ENCODE data around the gene VSIG8.

Gene VSIG8

DNA sequence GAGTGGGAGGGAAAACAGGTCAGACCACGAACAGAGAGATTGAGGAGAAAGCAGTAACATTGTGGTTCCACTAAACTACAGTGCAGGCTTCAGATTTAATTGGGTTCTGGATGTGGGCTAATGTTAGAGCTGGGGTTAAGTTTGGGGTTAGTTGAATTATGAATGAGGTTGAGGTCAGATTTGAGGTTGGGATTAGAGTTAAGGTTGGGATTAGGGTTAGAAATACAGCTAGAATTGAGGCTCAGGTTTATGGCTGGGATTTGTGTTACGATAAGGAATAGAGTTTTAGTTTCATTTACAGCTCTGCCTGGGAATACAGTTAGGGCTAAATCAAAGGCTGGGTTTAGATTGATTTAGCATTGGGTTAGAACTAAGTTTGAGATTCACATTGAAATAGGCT is 1.8 kb upstream of the VSIG8 start:
- H3K36me3 ChIP-seq (ENCODE audit: control insufficient read depth in 1 of 2, insufficient read depth in 2 of 2, low read depth in 1 of 2, low read length in 2 of 2) = peaks cover 0 to 10% of the 10 kb centered on the region in 2 experiments
- H3K23ac ChIP-seq (ENCODE audit: low read length in 2 of 2) = no peak overlapping the region
- no peak for DNase-seq
- no peak overlapping the region for H3K27ac ChIP-seq (ENCODE audit: low read length, poor library complexity, severe bottlenecking)
- no peak overlapping the region for H4K8ac ChIP-seq (ENCODE audit: low read length)
- H3K9me3 ChIP-seq (ENCODE audit: control insufficient read depth, low read length) = no peaks in the 10 kb centered on the region
- H3K79me1 ChIP-seq (replicated peaks; ENCODE audit: low read length, poor library complexity, severe bottlenecking) = no peaks in the 10 kb centered on the region
- no peak overlapping the region for H3K4me2 ChIP-seq (ENCODE audit: low read length, poor library complexity, severe bottlenecking)
- H2BK5ac ChIP-seq (ENCODE audit: low read depth, low read length, poor library complexity, severe bottlenecking) = no peak overlapping the region
- no peak overlapping the region for H3K4me3 ChIP-seq (ENCODE audit: insufficient read depth in 1 of 2, low read depth in 1 of 2, low read length in 2 of 2)
- H2BK120ac ChIP-seq (ENCODE audit: low read depth, low read length) = no peak overlapping the region
- 94% methylated on average over 2 of the region's 2 CpGs for WGBS
- H3K18ac ChIP-seq (ENCODE audit: low read depth in 1 of 2, low read length in 2 of 2) = no peak overlapping the region
- H2BK15ac ChIP-seq (ENCODE audit: low read depth, poor library complexity, severe bottlenecking) = no peak overlapping the region
- no peak overlapping the region for H4K91ac ChIP-seq (ENCODE audit: low read length)
- H3K27me3 ChIP-seq (ENCODE audit: control insufficient read depth in 1 of 2, insufficient read depth in 1 of 2, low read length in 2 of 2) = no peaks in the 10 kb centered on the region
- H3K9ac ChIP-seq (ENCODE audit: low read length) = no peak overlapping the region
- no peak overlapping the region for H3K14ac ChIP-seq (ENCODE audit: low read length in 2 of 2)
- H2AFZ ChIP-seq (ENCODE audit: low read depth, low read length) = no peak overlapping the region
- H2BK12ac ChIP-seq (ENCODE audit: low read length in 2 of 2) = no peak overlapping the region
- peaks cover 25% of the 10 kb centered on the region for H3K4me1 ChIP-seq (ENCODE audit: control insufficient read depth, insufficient read depth, low read depth, low read length)
- no peak overlapping the region for H3K4ac ChIP-seq (ENCODE audit: low read depth in 1 of 2, low read length in 2 of 2)
- H2AK5ac ChIP-seq (ENCODE audit: low read length, severe bottlenecking) = no peak overlapping the region

DNA sequence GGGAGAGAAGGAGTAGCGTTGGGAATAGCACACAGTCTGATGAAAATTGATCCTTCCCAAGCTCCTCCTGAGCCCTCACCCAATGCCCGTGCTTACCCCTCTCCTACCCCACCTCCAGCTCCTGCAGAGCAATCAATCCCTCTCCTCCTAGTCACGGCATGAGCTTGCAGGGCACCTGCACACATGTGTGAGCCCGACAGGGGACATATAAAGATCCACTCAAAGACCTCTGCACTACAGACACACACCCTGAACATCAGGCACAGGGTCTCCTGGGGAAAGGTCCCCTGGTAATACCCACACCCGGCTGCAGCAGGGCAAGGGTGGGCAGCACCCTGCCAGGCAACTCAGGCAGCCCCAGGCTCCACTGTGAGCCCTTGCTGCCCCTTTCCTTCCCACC is 426 bp downstream of the VSIG8 start:
- Histone ChIP-seq H3K36me3 (ENCODE audit: control insufficient read depth in 1 of 2, insufficient read depth in 2 of 2, low read depth in 1 of 2, low read length in 2 of 2) (peaks cover 0 to 10% of the 10 kb centered on the region in 2 experiments), H2AK5ac (ENCODE audit: low read length, severe bottlenecking) (no peak overlapping the region), H3K4ac (ENCODE audit: low read depth in 1 of 2, low read length in 2 of 2) (no peak overlapping the region), H3K9ac (ENCODE audit: low read length) (no peak overlapping the region), H3K27ac (ENCODE audit: low read length, poor library complexity, severe bottlenecking) (no peak overlapping the region), H4K8ac (ENCODE audit: low read length) (no peak overlapping the region), H3K79me1 (replicated peaks; ENCODE audit: low read length, poor library complexity, severe bottlenecking) (no peaks in the 10 kb centered on the region), H3K14ac (ENCODE audit: low read length in 2 of 2) (no peak overlapping the region), H3K23ac (ENCODE audit: low read length in 2 of 2) (no peak overlapping the region), H2AFZ (ENCODE audit: low read depth, low read length) (no peak overlapping the region), H2BK5ac (ENCODE audit: low read depth, low read length, poor library complexity, severe bottlenecking) (no peak overlapping the region), H3K18ac (ENCODE audit: low read depth in 1 of 2, low read length in 2 of 2) (no peak overlapping the region), H3K4me3 (ENCODE audit: insufficient read depth in 1 of 2, low read depth in 1 of 2, low read length in 2 of 2) (no peak overlapping the region), H3K4me1 (ENCODE audit: control insufficient read depth, insufficient read depth, low read depth, low read length) (peaks cover 10% of the 10 kb centered on the region), H3K4me2 (ENCODE audit: low read length, poor library complexity, severe bottlenecking) (no peak overlapping the region), H3K27me3 (ENCODE audit: control insufficient read depth in 1 of 2, insufficient read depth in 1 of 2, low read length in 2 of 2) (no peaks in the 10 kb centered on the region), H2BK120ac (ENCODE audit: low read depth, low read length) (no peak overlapping the region), H3K9me3 (ENCODE audit: control insufficient read depth, low read length) (no peaks in the 10 kb centered on the region), H2BK12ac (ENCODE audit: low read length in 2 of 2) (no peak overlapping the region), H4K91ac (ENCODE audit: low read length) (no peak overlapping the region), H2BK15ac (ENCODE audit: low read depth, poor library complexity, severe bottlenecking) (no peak overlapping the region)
- no peak for DNase-seq
- 92% methylated on average over 5 of the region's 5 CpGs for WGBS

DNA sequence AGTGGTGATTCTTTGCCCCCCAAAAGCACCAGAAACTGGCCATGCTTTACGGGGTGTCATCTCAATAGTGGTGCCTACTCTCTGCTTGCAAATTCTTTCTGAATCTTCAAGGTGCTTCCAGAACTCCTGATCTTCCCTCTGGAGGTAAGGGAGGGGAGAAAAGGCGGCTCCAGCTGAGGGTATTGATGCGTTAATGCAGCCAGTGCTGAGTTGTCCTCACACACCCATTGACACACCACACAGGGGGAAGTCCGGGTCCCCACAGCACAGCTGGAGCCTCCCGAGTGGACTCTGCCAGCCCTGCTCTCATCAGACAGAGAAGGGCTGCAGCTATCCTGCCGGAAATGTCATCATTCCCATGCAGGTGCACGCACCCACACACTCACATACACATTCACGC is 1.2 kb downstream of the VSIG8 start:
- no peaks in the 10 kb centered on the region for H3K27me3 ChIP-seq (ENCODE audit: control insufficient read depth in 1 of 2, insufficient read depth in 1 of 2, low read length in 2 of 2)
- H3K4me2 ChIP-seq (ENCODE audit: low read length, poor library complexity, severe bottlenecking) = no peak overlapping the region
- no peak overlapping the region for H4K8ac ChIP-seq (ENCODE audit: low read length)
- H2BK120ac ChIP-seq (ENCODE audit: low read depth, low read length) = no peak overlapping the region
- no peak overlapping the region for H2BK15ac ChIP-seq (ENCODE audit: low read depth, poor library complexity, severe bottlenecking)
- no peaks in the 10 kb centered on the region for H3K9me3 ChIP-seq (ENCODE audit: control insufficient read depth, low read length)
- H3K4me1 ChIP-seq (ENCODE audit: control insufficient read depth, insufficient read depth, low read depth, low read length) = peaks cover 12% of the 10 kb centered on the region
- H3K14ac ChIP-seq (ENCODE audit: low read length in 2 of 2) = no peak overlapping the region
- H3K36me3 ChIP-seq (ENCODE audit: control insufficient read depth in 1 of 2, insufficient read depth in 2 of 2, low read depth in 1 of 2, low read length in 2 of 2) = peaks cover 0 to 10% of the 10 kb centered on the region in 2 experiments
- no peak overlapping the region for H2BK12ac ChIP-seq (ENCODE audit: low read length in 2 of 2)
- H2BK5ac ChIP-seq (ENCODE audit: low read depth, low read length, poor library complexity, severe bottlenecking) = no peak overlapping the region
- 74% methylated on average over 7 of the region's 8 CpGs for WGBS
- DNase-seq = no peak
- no peak overlapping the region for H2AK5ac ChIP-seq (ENCODE audit: low read length, severe bottlenecking)
- H2AFZ ChIP-seq (ENCODE audit: low read depth, low read length) = no peak overlapping the region
- no peak overlapping the region for H4K91ac ChIP-seq (ENCODE audit: low read length)
- no peak overlapping the region for H3K27ac ChIP-seq (ENCODE audit: low read length, poor library complexity, severe bottlenecking)
- no peak overlapping the region for H3K18ac ChIP-seq (ENCODE audit: low read depth in 1 of 2, low read length in 2 of 2)
- no peak overlapping the region for H3K9ac ChIP-seq (ENCODE audit: low read length)
- no peak overlapping the region for H3K4me3 ChIP-seq (ENCODE audit: insufficient read depth in 1 of 2, low read depth in 1 of 2, low read length in 2 of 2)
- H3K79me1 ChIP-seq (replicated peaks; ENCODE audit: low read length, poor library complexity, severe bottlenecking) = no peaks in the 10 kb centered on the region
- no peak overlapping the region for H3K23ac ChIP-seq (ENCODE audit: low read length in 2 of 2)
- H3K4ac ChIP-seq (ENCODE audit: low read depth in 1 of 2, low read length in 2 of 2) = no peak overlapping the region

- H3K18ac ChIP-seq (ENCODE audit: low read depth in 1 of 2, low read length in 2 of 2) = no peak overlapping the region
- 50% methylated on average over 3 of the region's 3 CpGs for WGBS
These were observed 2.0 kb downstream of the VSIG8 start for GRCh38 chr1:159860456-159860855.

More at GRCh38 chr1:159860456-159860855, 2.0 kb downstream of the VSIG8 start:
- Histone ChIP-seq H2BK15ac (ENCODE audit: low read depth, poor library complexity, severe bottlenecking) (no peak overlapping the region), H3K9me3 (ENCODE audit: control insufficient read depth, low read length) (no peaks in the 10 kb centered on the region), H3K4ac (ENCODE audit: low read depth in 1 of 2, low read length in 2 of 2) (no peak overlapping the region), H3K27me3 (ENCODE audit: control insufficient read depth in 1 of 2, insufficient read depth in 1 of 2, low read length in 2 of 2) (no peaks in the 10 kb centered on the region), H3K23ac (ENCODE audit: low read length in 2 of 2) (no peak overlapping the region), H2BK12ac (ENCODE audit: low read length in 2 of 2) (no peak overlapping the region), H3K36me3 (ENCODE audit: control insufficient read depth in 1 of 2, insufficient read depth in 2 of 2, low read depth in 1 of 2, low read length in 2 of 2) (peaks cover 0 to 16% of the 10 kb centered on the region in 2 experiments), H3K14ac (ENCODE audit: low read length in 2 of 2) (no peak overlapping the region), H3K79me1 (replicated peaks; ENCODE audit: low read length, poor library complexity, severe bottlenecking) (no peaks in the 10 kb centered on the region), H4K8ac (ENCODE audit: low read length) (no peak overlapping the region), H2AK5ac (ENCODE audit: low read length, severe bottlenecking) (no peak overlapping the region), H3K27ac (ENCODE audit: low read length, poor library complexity, severe bottlenecking) (no peak overlapping the region), H2BK5ac (ENCODE audit: low read depth, low read length, poor library complexity, severe bottlenecking) (no peak overlapping the region), H3K4me1 (ENCODE audit: control insufficient read depth, insufficient read depth, low read depth, low read length) (peaks cover 14% of the 10 kb centered on the region), H3K4me2 (ENCODE audit: low read length, poor library complexity, severe bottlenecking) (no peak overlapping the region), H2BK120ac (ENCODE audit: low read depth, low read length) (no peak overlapping the region), H3K4me3 (ENCODE audit: insufficient read depth in 1 of 2, low read depth in 1 of 2, low read length in 2 of 2) (no peak overlapping the region), H2AFZ (ENCODE audit: low read depth, low read length) (no peak overlapping the region), H4K91ac (ENCODE audit: low read length) (no peak overlapping the region), H3K9ac (ENCODE audit: low read length) (no peak overlapping the region)
- no peak for DNase-seq
